IMR-90 (cell line): ENCODE measurements around the gene CASTOR1. TPM values are rescaled to one million over a fixed set of nuclear protein-coding genes. Genes with fewer than 3 reads are reported as not detected.

Experiments used
- ATAC-seq: fragments of 200-7000 bp; cut with Tn5 transposase; 2 replicates; pipeline ENCODE4 v1.9.1; 2020; ENCODE audit warnings: low read depth, mild to moderate bottlenecking, moderate library complexity
- BruUV-seq: library from RNA; stranded (reverse); fragments of 400-500 nt; replicated peaks from 2 replicates; lab custom pipeline; 2021; lab: Mats Ljungman, UMichigan
- CTCF ChIA-PET: fragments of 300-600 bp; formaldehyde crosslinking; extraction: SDS; loops from one replicate; lab custom pipeline; 2021; ENCODE audit warnings: antibody characterized with exemption; lab: Yijun Ruan, JAX
- POLR2A ChIA-PET: fragments of 300-600 bp; sonication (Branson Sonifier 250); formaldehyde crosslinking; loops from one replicate; lab custom pipeline; 2022; ENCODE audit warnings: antibody characterized with exemption; ENCODE audit not compliant: unreplicated experiment; lab: Charles Lee
- DNase-seq: peaks from one replicate; pipeline ENCODE4 v3.0.0; 2013
- H2AFZ ChIP-seq: replicated peaks from 2 replicates; pipeline ENCODE3; 2013; ENCODE audit warnings: low read length, mild to moderate bottlenecking; ENCODE audit not compliant: poor library complexity
- H2AK5ac ChIP-seq: 2 replicates; pipeline ENCODE4 v1.6.1; 2013; ENCODE audit warnings: low read depth, low read length, inconsistent platforms
- H2AK9ac ChIP-seq: replicated peaks from 2 replicates; pipeline ENCODE3; 2013; ENCODE audit warnings: mild to moderate bottlenecking, low read depth, low read length, moderate library complexity; ENCODE audit not compliant: poor library complexity
- H2BK120ac ChIP-seq: 2 replicates; pipeline ENCODE4 v1.6.1; 2013; ENCODE audit warnings: low read depth, low read length, inconsistent platforms
- H2BK15ac ChIP-seq: 3 replicates; pipeline ENCODE4 v1.6.1; 2013; ENCODE audit warnings: low read depth, low read length, inconsistent platforms
- H2BK20ac ChIP-seq: 2 replicates; pipeline ENCODE4 v1.6.1; 2013; ENCODE audit warnings: low read depth, mild to moderate bottlenecking, inconsistent platforms, low read length, moderate library complexity
- H2BK5ac ChIP-seq: 2 replicates; pipeline ENCODE4 v1.6.1; 2013; ENCODE audit warnings: mild to moderate bottlenecking, low read depth, low read length, inconsistent platforms; ENCODE audit not compliant: poor library complexity, severe bottlenecking
- H3K14ac ChIP-seq: replicated peaks from 2 replicates; pipeline ENCODE4 v1.6.1; 2013; ENCODE audit warnings: low read depth, low read length, inconsistent platforms
- H3K18ac ChIP-seq: 2 replicates; pipeline ENCODE4 v1.6.1; 2013; ENCODE audit warnings: low read depth, low read length, control low read depth
- H3K23ac ChIP-seq: 2 replicates; pipeline ENCODE4 v1.6.1; 2013; ENCODE audit warnings: low read depth, low read length, inconsistent platforms
- H3K27ac ChIP-seq: 2 replicates; pipeline ENCODE4 v1.5.1; 2013; ENCODE audit warnings: mild to moderate bottlenecking, control low read depth, low read length; ENCODE audit not compliant: insufficient read depth
- H3K27me3 ChIP-seq: 2 replicates; pipeline ENCODE4 v1.6.1; 2013; ENCODE audit warnings: low read length; ENCODE audit not compliant: control insufficient read depth, insufficient read depth
- H3K36me3 ChIP-seq: 2 replicates; pipeline ENCODE4 v1.6.1; 2013; ENCODE audit warnings: low read length, mixed read lengths; ENCODE audit not compliant: control insufficient read depth, insufficient read depth
- H3K4ac ChIP-seq: 2 replicates; pipeline ENCODE4 v1.6.1; 2013; ENCODE audit warnings: low read depth, low read length, inconsistent platforms
- H3K4me1 ChIP-seq: 2 replicates; pipeline ENCODE4 v1.6.1; 2013; ENCODE audit warnings: low read length, mixed read lengths; ENCODE audit not compliant: control insufficient read depth, insufficient read depth
- H3K4me2 ChIP-seq: 2 replicates; pipeline ENCODE4 v1.6.1; 2013; ENCODE audit warnings: low read depth, mild to moderate bottlenecking, control low read depth, low read length, moderate library complexity
- H3K4me3 ChIP-seq: 2 replicates; pipeline ENCODE4 v1.5.1; 2013; ENCODE audit warnings: low read depth, mild to moderate bottlenecking, control low read depth, low read length, moderate library complexity; ENCODE audit not compliant: insufficient read depth
- H3K56ac ChIP-seq: 2 replicates; pipeline ENCODE4 v1.6.1; 2013; ENCODE audit warnings: low read length, inconsistent platforms; ENCODE audit not compliant: insufficient read depth; ENCODE audit errors: extremely low read depth
- H3K79me1 ChIP-seq, 2 experiments: 2 replicates each; pipeline ENCODE4 v1.6.1; 2013; ENCODE audit warnings: low read length in 2 of 2, inconsistent platforms in 1 of 2, low read depth in 1 of 2
- H3K9ac ChIP-seq: 2 replicates; pipeline ENCODE4 v1.6.1; 2013; ENCODE audit warnings: low read depth, low read length, control low read depth
- H3K9me1 ChIP-seq: 2 replicates; pipeline ENCODE4 v1.6.1; 2013; ENCODE audit warnings: low read length, inconsistent platforms; ENCODE audit not compliant: insufficient read depth
- H3K9me3 ChIP-seq: 2 replicates; pipeline ENCODE4 v1.6.1; 2013; ENCODE audit warnings: low read length; ENCODE audit not compliant: control insufficient read depth, insufficient read depth
- H4K20me1 ChIP-seq: 2 replicates; pipeline ENCODE4 v1.6.1; 2013; ENCODE audit warnings: low read length, inconsistent platforms; ENCODE audit not compliant: insufficient read depth
- H4K5ac ChIP-seq: 2 replicates; pipeline ENCODE4 v1.6.1; 2013; ENCODE audit warnings: mild to moderate bottlenecking, low read depth, low read length, control low read depth
- H4K8ac ChIP-seq, 2 experiments: 2 replicates each; pipeline ENCODE4 v1.6.1; 2013; ENCODE audit warnings: low read depth in 2 of 2, low read length in 2 of 2, control low read depth in 1 of 2, inconsistent platforms in 1 of 2
- H4K91ac ChIP-seq: 2 replicates; pipeline ENCODE4 v1.6.1; 2013; ENCODE audit warnings: low read depth, low read length, inconsistent platforms; ENCODE audit not compliant: insufficient read depth
- BHLHE40 ChIP-seq: fragments of 150-350 bp; IDR thresholded peaks from 2 replicates; pipeline ENCODE4 v1.6.1; 2016; ENCODE audit warnings: mild to moderate bottlenecking, low read depth, low read length
- CEBPB ChIP-seq: IDR thresholded peaks from 2 replicates; pipeline ENCODE4 v1.6.1; 2012; ENCODE audit warnings: low read depth, low read length, improper control_type of control experiment
- MAFK ChIP-seq: IDR thresholded peaks from 2 replicates; pipeline ENCODE4 v1.6.1; 2012; ENCODE audit warnings: low read depth, low read length, improper control_type of control experiment
- MAZ ChIP-seq: IDR thresholded peaks from 2 replicates; pipeline ENCODE4 v1.6.1; 2012; ENCODE audit warnings: low read depth, mild to moderate bottlenecking, low read length, improper control_type of control experiment, moderate library complexity, borderline replicate concordance
- MXI1 ChIP-seq: IDR thresholded peaks from 2 replicates; pipeline ENCODE4 v1.6.1; 2012; ENCODE audit warnings: low read depth, mild to moderate bottlenecking, low read length, moderate library complexity, borderline replicate concordance
- NFE2L2 ChIP-seq: fragments of 150-350 bp; IDR thresholded peaks from 2 replicates; pipeline ENCODE4 v1.6.1; 2016; ENCODE audit warnings: low read depth, mild to moderate bottlenecking, low read length
- POLR2A ChIP-seq: IDR thresholded peaks from 2 replicates; pipeline ENCODE4 v1.6.1; 2012; ENCODE audit warnings: mild to moderate bottlenecking, low read depth, low read length
- RAD21 ChIP-seq: IDR thresholded peaks from 2 replicates; pipeline ENCODE4 v1.6.1; 2012; ENCODE audit warnings: low read length, improper control_type of control experiment
- RCOR1 ChIP-seq: IDR thresholded peaks from 2 replicates; pipeline ENCODE4 v1.6.1; 2012; ENCODE audit warnings: mild to moderate bottlenecking, low read length, improper control_type of control experiment; ENCODE audit not compliant: insufficient replicate concordance
- RFX5 ChIP-seq: IDR thresholded peaks from 2 replicates; pipeline ENCODE4 v1.8.0; 2012; ENCODE audit warnings: low read depth, mild to moderate bottlenecking, low read length, moderate library complexity
- USF2 ChIP-seq: fragments of 150-350 bp; IDR thresholded peaks from 2 replicates; pipeline ENCODE4 v1.6.1; 2017; ENCODE audit warnings: mild to moderate bottlenecking, antibody characterized with exemption, low read length, low read depth
- WGBS, 2 experiments: methylation state at CpG; one replicate each; pipeline versions ENCODE4 v1.1.5 to v1.1.7; 2013; ENCODE audit warnings: missing lambda C conversion rate in 2 of 2; ENCODE audit not compliant: insufficient read length in 1 of 2; ENCODE audit errors: extremely low coverage in 2 of 2; 5-methylcytosine and 5-hydroxymethylcytosine counted together
- dilution Hi-C: fragments of 300-500 bp; cut with HindIII; formaldehyde crosslinking; loops from one replicate; pipeline ENCODE4 v1.14.3; 2018; ENCODE audit warnings: low sequenced_read_pairs; ENCODE audit not compliant: unreplicated experiment
- in situ Hi-C: fragments of 300-500 bp; cut with MboI; formaldehyde crosslinking; loops from 3 replicates; pipeline ENCODE4 v1.14.3; 2019; ENCODE audit warnings: low sequenced_read_pairs, inconsistent platforms, mixed read lengths
- intact Hi-C: fragments of 100-400 bp; cut with micrococcal nuclease; formaldehyde crosslinking; loops from 2 replicates; pipeline ENCODE4 v1.10.0; 2022
- polyA plus RNA-seq, 3 experiments: library from polyadenylated mRNA; depleted of rRNA; stranded (reverse); fragments of >200 nt; gene quantifications; 2 replicates each; pipeline ENCODE4 v1.2.3, GENCODE V29; 2012; ENCODE audit warnings: low replicate concordance in 1 of 3
- total RNA-seq: library from RNA; depleted of rRNA; stranded (reverse); fragments of >200 nt; gene quantifications from 2 replicates; pipeline ENCODE4 v1.2.3, GENCODE V29; 2012
- TF ChIP-seq, protein P1 (sequence below): conservative IDR thresholded peaks from 2 replicates; pipeline ENCODE4 v1.5.1; 2012; ENCODE audit warnings: mild to moderate bottlenecking, low read depth, low read length, improper control_type of control experiment

Gene CASTOR1
- total and polyA plus RNA-seq, 2 of the 4 experiments (the other 2 are of a cell fraction): 10.6 to 23.5 TPM

GRCh38 chr22:30241576-30242371 lies 47.5 kb downstream of the CASTOR1 start:
- Histone ChIP-seq H2BK5ac (peak overlapping the region; percentile 42), H4K91ac (peak overlapping the region; percentile 79), H4K5ac (peak overlapping the region; percentile 88), H2AK9ac (peak overlapping the region; percentile 91), H2BK20ac (peak overlapping the region; percentile 27; the same call in 1 of the 2 replicates), H2BK15ac (peak overlapping the region; percentile 54; the same call in 1 of the 3 replicates), H3K9me3 (no peaks in the 10 kb centered on the region), H3K4me3 (no peak overlapping the region), H3K9me1 (peaks cover 28% of the 10 kb centered on the region), H3K79me1 (peaks cover 33 to 56% of the 10 kb centered on the region in 2 experiments), H2AK5ac (peak overlapping the region; percentile 92), H2BK120ac (peak overlapping the region; percentile 58), H3K23ac (peak overlapping the region; percentile 32; the same call in 1 of the 2 replicates), H3K14ac (peak overlapping the region; percentile 53), H2AFZ (peak overlapping the region; percentile 46), H4K8ac (peak overlapping the region; percentile 94 to 96), H3K18ac (peak overlapping the region; percentile 78), H3K27ac (peak overlapping the region; percentile 100), H4K20me1 (no peaks in the 10 kb centered on the region), H3K4me2 (peak overlapping the region; percentile 63; the same call in 1 of the 2 replicates), H3K56ac (no peak overlapping the region), H3K27me3 (no peaks in the 10 kb centered on the region), H3K9ac (peak overlapping the region; percentile 60), H3K4ac (peak overlapping the region; percentile 74), H3K36me3 (peaks cover 47% of the 10 kb centered on the region), H3K4me1 (peaks cover 56% of the 10 kb centered on the region)
- in situ Hi-C loops (no loop called here), dilution Hi-C loops (no loop called here), intact Hi-C loops (no loop called here)
- WGBS, 2 experiments: 34% methylated on average over 5 of the region's 15 CpGs; no CpG with 5 or more reads in 1 of the 2 experiments
- ATAC-seq (peak; percentile 10), DNase-seq (peak; percentile 69)
- ChIA-PET POLR2A (no interaction called here), CTCF (no interaction called here)
- TF ChIP-seq NFE2L2: no peak
- 0 out of 2 replicates have a peak, but pooled peaks have one; percentile 28 for TF ChIP-seq MAZ
- TF ChIP-seq RCOR1: no peak
- peak; percentile 41 for TF ChIP-seq POLR2A
- TF ChIP-seq CEBPB: no peak
- no peak for TF ChIP-seq USF2
- no peak for TF ChIP-seq BHLHE40
- TF ChIP-seq, protein P1, sequence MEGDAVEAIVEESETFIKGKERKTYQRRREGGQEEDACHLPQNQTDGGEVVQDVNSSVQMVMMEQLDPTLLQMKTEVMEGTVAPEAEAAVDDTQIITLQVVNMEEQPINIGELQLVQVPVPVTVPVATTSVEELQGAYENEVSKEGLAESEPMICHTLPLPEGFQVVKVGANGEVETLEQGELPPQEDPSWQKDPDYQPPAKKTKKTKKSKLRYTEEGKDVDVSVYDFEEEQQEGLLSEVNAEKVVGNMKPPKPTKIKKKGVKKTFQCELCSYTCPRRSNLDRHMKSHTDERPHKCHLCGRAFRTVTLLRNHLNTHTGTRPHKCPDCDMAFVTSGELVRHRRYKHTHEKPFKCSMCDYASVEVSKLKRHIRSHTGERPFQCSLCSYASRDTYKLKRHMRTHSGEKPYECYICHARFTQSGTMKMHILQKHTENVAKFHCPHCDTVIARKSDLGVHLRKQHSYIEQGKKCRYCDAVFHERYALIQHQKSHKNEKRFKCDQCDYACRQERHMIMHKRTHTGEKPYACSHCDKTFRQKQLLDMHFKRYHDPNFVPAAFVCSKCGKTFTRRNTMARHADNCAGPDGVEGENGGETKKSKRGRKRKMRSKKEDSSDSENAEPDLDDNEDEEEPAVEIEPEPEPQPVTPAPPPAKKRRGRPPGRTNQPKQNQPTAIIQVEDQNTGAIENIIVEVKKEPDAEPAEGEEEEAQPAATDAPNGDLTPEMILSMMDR: no peak
- TF ChIP-seq RAD21: no peak
- TF ChIP-seq MXI1: no peak
- TF ChIP-seq MAFK: no peak
- TF ChIP-seq RFX5: no peak
- no TSS peak for BruUV-seq
